Fibroblast of lung (primary cell): Measurements from ENCODE around the gene SYNE1.

ENCODE experiments used
- EZH2 ChIP-seq: IDR thresholded peaks from 2 replicates; pipeline ENCODE4 v1.5.1; 2012; ENCODE audit warnings: low read length, control low read depth, mild to moderate bottlenecking; ENCODE audit errors: missing control alignments
- TF ChIP-seq, protein P1 (sequence below), 2 donors: IDR thresholded peaks in 1 of 2; conservative IDR thresholded peaks in 1 of 2; 1 replicate in 1 of 2; 2 replicates in 1 of 2; pipeline ENCODE4 v1.5.1; 2011 to 2012; ENCODE audit warnings: low read length in 2 of 2, control low read depth in 1 of 2, inconsistent platforms in 1 of 2, low read depth in 1 of 2, mild to moderate bottlenecking in 1 of 2

DNA sequence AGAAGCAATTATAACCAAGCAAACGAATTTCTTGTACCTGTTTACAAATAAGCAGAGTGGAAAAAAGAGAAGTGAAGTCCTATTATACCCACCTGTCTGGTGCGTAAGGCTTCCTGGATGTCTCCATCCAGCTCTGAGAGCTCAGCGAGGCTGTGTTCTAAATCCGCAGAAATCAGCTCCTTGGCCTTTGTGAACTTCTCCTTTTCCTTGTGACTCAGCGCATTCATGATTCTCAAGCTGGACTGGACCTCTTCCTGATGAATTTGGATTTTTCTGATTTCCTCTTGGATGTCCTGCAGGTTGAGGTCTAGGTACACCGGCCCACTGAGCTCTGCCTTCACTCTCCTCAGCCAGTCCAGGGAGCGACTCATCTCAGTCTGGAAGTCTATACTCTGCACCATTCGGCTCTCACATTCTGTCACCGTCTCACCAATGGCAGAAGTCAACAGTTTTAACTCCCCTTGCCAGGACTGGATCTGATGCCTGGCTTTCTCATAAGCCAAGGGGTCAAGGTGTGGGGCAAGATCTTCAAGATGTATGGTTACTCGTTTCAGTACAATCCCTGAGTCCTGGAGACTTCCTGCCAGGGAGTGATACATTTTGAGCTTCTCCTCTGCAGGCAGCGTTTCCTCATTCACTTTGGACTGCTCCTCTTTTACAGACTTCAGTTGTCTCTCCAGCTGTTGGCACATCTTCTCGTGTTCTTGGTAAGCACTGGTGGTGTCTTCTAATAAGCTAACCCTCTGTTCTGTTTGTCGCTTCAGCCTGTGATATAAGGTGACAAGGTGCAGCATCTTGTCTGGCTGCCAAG is 307.3 kb downstream of the SYNE1 start:
- TF ChIP-seq, protein P1, sequence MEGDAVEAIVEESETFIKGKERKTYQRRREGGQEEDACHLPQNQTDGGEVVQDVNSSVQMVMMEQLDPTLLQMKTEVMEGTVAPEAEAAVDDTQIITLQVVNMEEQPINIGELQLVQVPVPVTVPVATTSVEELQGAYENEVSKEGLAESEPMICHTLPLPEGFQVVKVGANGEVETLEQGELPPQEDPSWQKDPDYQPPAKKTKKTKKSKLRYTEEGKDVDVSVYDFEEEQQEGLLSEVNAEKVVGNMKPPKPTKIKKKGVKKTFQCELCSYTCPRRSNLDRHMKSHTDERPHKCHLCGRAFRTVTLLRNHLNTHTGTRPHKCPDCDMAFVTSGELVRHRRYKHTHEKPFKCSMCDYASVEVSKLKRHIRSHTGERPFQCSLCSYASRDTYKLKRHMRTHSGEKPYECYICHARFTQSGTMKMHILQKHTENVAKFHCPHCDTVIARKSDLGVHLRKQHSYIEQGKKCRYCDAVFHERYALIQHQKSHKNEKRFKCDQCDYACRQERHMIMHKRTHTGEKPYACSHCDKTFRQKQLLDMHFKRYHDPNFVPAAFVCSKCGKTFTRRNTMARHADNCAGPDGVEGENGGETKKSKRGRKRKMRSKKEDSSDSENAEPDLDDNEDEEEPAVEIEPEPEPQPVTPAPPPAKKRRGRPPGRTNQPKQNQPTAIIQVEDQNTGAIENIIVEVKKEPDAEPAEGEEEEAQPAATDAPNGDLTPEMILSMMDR (conservative IDR thresholded peaks at IDR 0.05 in 1 of 2, IDR thresholded peaks at IDR 0.05 in 1 of 2; ENCODE audit: low read depth in 1 of 2, low read length in 2 of 2) = no peak
- no peak for TF ChIP-seq EZH2
